ENCODE measurements around the gene HBZ.
"Not testable (repeated sequence)": the region's sequence is repeated elsewhere in the genome, so short reads cannot be mapped to it uniquely, and the experiment has no call there.

Gene HBZ

GRCh38 chr16:138049-138417 lies 14.4 kb upstream of the HBZ start:
- DNase-seq = no peak

GRCh38 chr16:140175-140857 lies 12.1 kb upstream of the HBZ start:
- no peak for DNase-seq

- no peak for DNase-seq
Observed at GRCh38 chr16:142405-142967, 10.0 kb upstream of the HBZ start.

GRCh38 chr16:143047-143446 lies 9.4 kb upstream of the HBZ start:
- DNase-seq = no peak

- no peak for DNase-seq
Observed at GRCh38 chr16:143456-143855, 9.0 kb upstream of the HBZ start.

- DNase-seq = no peak
Observed at GRCh38 chr16:144797-145252, 7.6 kb upstream of the HBZ start.

- no peak for DNase-seq
Observed at GRCh38 chr16:146646-147045, 5.8 kb upstream of the HBZ start.

- DNase-seq = no peak
Observed at GRCh38 chr16:149024-149660, 3.3 kb upstream of the HBZ start.

GRCh38 chr16:153129-153521 lies 681 bp downstream of the HBZ start:
- not testable (repeated sequence) for DNase-seq

GRCh38 chr16:153550-154216 lies 1.2 kb downstream of the HBZ start:
- DNase-seq = not testable (repeated sequence)

- DNase-seq = no peak
Observed at GRCh38 chr16:154217-155030, 2.0 kb downstream of the HBZ start.

- DNase-seq = no peak
Observed at GRCh38 chr16:155031-155398, 2.6 kb downstream of the HBZ start.

- no peak for DNase-seq
Observed at GRCh38 chr16:159136-159849, 6.8 kb downstream of the HBZ start.

GRCh38 chr16:160242-160641 lies 7.8 kb downstream of the HBZ start:
- not testable (repeated sequence) for DNase-seq

GRCh38 chr16:160691-161190 lies 8.3 kb downstream of the HBZ start:
- no peak for DNase-seq

GRCh38 chr16:162271-162991 lies 10.0 kb downstream of the HBZ start:
- no peak for DNase-seq

GRCh38 chr16:163139-163538 lies 10.7 kb downstream of the HBZ start:
- not testable (repeated sequence) for DNase-seq

GRCh38 chr16:163696-164095 lies 11.3 kb downstream of the HBZ start:
- not testable (repeated sequence) for DNase-seq

- not testable (repeated sequence) for DNase-seq
Observed at GRCh38 chr16:164134-164823, 11.8 kb downstream of the HBZ start.

GRCh38 chr16:164827-165538 lies 12.5 kb downstream of the HBZ start:
- no peak for DNase-seq
